GM21825 (cell line): Measurements from ENCODE around the gene SUN1.
A peak's percentile ranks its signal among the peaks of the same experiment; 100 is the strongest.

Source experiments
- ATAC-seq: cut with Tn5 transposase; IDR thresholded peaks from one replicate; pipeline ENCODE4 v1.9.1; 2021; ENCODE audit warnings: mild to moderate bottlenecking, moderate library complexity; ENCODE audit not compliant: unreplicated experiment

The SUN1 gene

GRCh38 chr7:899806-900205, 67.5 kb downstream of the SUN1 start:
- ATAC-seq, result no peak

DNA sequence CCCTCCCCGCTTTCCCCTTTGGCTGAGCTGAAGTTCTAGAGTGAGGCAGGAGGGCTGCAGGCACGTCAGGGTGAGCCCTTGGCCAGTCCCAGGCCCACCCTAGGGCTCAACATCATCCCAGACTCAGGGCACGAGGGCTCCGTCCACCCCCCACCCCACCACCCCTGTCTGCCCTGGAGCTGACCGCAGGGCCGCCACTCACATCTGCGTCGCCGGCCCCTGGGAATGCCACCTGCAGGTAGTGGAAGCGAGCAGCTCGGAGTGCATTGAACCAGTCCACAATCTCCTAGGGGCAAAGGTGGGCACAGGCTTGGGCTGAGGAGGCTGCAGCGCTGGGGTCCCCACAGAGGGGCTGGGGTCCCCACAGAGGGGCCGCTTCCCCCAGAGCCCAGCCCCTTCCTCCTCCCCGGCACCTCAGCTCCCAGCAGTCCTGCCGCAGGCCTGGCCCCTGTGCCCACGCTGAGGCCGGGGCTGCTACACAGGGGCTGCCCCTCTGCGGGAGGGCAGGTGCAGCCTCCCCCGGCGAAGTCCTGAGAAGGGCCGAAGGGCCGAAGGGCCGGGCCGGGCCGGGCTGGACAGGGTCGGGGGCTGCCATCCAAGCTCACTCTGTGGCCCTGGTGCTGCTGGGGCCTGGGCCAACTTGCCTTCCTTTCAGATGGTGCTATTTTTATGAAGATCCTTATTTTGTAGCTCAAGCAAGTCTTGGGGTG, 68.2 kb downstream of the SUN1 start:
- ATAC-seq, result no peak

DNA sequence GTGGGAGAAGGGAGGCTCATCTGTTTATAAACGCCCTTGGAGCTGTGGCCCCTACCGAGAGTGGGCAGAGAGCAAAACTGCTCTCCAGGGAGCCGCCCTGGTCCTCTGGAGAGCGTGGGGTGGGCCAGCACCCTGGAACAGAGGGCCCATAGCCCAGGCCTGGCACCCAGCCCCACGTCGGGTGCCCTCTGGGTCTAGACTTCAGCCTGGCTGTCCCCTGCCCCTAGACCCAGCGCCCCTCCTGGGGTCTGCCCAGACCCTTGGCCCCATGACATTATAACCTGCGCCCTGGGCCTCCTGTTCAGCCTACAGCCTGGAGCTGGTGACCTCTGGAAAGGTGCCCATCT, 68.7 kb downstream of the SUN1 start:
- ATAC-seq, result no peak

DNA sequence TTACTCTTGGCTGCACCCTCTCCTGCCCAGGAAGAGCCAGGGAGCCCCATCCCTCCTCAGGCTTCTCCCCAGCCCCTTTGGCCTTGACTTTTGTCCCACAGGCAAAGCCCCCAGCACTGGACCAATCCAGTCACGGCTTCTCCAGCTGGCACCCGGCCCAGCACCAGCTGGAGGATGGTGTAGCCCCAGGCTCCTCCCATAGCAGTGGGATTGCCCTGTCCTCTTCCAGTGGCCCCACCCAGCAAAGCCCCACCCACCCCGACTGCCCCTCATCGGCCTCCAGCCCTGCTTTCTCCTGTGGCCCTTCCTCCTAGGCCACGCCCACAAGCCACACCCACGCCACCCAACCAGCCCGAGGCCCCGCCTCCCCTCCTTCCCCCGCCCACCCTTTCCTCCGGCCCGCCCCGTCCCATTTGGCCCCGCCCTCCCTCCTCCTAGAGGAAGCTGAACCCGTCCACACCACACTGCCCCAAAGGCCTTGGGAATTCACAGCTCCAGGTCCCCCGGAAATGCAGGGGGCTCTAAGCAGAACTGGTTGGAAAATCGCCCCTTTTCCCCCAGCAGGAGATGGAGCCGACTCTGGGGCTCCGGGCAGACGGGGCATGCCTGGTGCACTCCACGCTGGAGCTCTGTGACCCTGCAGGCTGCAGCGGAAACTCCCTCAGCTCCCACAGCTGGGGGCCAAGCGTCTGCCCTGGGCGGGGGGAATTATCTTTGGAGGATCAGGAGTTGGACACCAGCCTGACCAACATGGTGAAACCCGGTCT, 69.3 kb downstream of the SUN1 start:
- no peak for ATAC-seq

DNA sequence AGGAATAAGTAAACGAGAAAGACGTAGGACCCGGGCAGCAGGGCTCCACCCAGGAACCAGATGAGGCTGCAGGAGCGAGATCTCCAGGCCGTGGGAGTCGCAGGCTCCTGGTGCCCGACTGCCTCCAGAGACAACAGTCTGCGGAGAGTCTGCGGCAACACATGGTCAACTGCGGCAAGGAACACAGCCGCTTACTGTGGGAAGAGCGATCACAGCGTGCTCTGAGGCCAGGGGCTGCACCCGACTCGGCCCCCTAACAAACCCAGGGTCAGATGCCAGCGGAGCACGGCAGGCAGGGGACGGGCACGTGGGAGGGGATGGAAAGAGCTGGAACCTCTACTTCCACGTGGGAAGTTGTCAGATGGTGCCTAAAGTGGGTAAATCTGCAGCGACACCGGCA, 70.7 kb downstream of the SUN1 start:
- ATAC-seq, result no peak

GRCh38 chr7:903921-904755, 71.9 kb downstream of the SUN1 start:
- no peak for ATAC-seq

- ATAC-seq, result no peak
Observed at GRCh38 chr7:904847-905246, 72.6 kb downstream of the SUN1 start.

GRCh38 chr7:906776-907157, 74.5 kb downstream of the SUN1 start:
- ATAC-seq, result no peak

- ATAC-seq, result no peak
Observed at GRCh38 chr7:907158-907980, 75.1 kb downstream of the SUN1 start.

- no peak for ATAC-seq
Observed at GRCh38 chr7:908159-908581, 75.9 kb downstream of the SUN1 start.

GRCh38 chr7:908591-909357, 76.5 kb downstream of the SUN1 start:
- peak; percentile 77 for ATAC-seq

- ATAC-seq, result no peak
Observed at GRCh38 chr7:909358-910329, 77.4 kb downstream of the SUN1 start.

GRCh38 chr7:910441-910861, 78.2 kb downstream of the SUN1 start:
- ATAC-seq, result no peak

DNA sequence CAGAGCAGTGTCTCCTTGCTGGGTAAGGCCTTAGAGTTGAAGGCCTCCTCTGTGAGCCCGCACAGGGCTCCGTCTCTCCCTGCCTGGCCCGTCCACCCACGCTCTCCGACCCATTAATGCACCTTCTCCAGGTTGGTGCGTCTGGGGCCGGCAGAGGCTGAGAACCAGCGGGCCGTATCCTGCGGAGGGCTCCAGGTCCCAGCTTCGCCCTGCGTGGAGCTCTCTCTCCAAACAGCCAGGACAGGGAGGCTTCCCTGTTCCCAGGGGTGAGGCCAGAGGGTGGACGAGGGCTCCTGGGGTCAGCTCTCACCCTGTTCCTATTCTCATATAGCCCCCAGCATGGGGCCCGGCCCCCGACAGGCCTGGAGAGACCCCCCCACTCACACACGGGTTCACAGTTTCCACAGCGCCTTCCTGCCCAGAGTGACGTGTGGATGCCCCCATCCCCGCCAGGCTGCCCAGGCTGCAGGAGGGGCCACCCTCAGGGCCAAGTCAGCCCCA, 78.7 kb downstream of the SUN1 start:
- ATAC-seq, result no peak

DNA sequence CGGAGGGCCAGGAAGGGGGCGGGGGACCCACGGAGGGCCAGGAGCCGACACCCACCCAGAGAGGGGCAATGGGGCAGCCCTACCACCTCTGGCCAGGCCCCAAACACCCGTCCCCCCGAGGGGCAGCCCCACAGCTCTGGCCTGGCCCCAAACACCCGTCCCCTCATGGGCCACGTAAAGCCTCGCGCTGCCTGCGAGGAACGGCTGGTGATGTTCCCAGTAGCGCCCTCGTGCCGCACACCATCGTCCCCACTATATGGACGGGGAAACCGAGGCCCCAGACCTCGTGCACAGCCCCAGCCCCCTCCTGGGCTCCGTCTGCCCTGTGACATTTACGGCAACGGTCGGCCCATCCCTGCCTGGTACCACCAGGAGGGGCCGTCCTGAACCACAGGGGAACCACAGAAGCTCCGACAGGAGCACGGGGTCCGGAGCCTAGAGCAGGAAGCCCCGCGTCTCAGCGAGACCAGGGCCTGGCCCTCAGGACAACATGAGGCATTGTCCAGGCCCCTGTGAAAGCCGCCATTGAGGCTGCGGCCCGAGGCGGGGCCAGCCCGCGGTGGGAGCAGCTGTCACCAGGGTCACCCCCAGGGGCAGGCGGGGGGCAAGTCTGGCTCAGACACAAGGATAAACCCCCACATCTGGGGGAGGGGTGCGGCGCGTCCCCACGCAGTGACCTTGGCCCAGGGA, 79.7 kb downstream of the SUN1 start:
- no peak for ATAC-seq

DNA sequence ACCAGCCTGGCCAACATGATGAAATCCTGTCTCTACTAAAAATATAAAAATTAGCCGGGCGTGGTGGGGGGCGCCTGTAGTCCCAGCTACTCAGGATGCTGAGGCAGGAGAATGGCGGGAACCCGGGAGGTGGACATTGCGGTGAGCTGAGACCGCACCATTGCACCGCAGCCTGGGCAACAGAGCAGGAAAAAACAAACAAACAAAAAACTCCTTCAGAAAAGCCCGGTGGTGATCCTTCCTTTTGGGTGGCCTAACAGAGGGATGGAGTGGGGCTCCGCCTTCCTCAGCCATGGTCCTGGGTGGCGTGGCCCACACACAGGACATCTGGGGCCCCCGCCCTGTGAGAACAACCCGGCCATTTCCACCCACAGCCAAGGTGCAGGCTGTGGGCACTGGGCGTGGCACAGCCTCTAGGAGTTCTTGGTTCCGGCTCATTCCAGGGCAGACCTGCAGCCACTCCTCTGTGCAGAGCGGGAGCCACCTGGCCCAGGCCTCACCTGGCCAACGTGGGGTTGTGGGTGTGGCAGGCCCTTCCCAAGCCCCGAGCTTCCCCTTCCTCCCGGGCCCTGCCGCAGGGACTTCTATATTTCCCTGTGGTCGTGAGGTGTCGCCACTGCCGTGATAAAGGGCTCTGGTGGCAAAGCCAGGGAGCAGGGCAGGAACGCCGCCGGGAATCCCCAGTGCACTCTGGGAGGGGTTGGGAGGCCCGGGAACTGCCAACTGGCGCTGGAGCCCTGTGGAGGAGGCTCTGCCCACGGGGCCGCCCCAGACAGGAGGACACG, 81.7 kb downstream of the SUN1 start:
- ATAC-seq, result no peak

GRCh38 chr7:914521-915194, 82.4 kb downstream of the SUN1 start:
- ATAC-seq, result no peak
